A549 (cell line): ENCODE measurements around the gene DTWD1.

Experiments
- CHD2 ChIP-seq: fragments of 150-350 bp; IDR thresholded peaks from 2 replicates; pipeline ENCODE4 v1.6.1; 2014; ENCODE audit warnings: low read length; ENCODE audit not compliant: partially characterized antibody
- EP300 ChIP-seq, 2 experiments: fragments of >200 bp; sonication (Bioruptor Twin); formaldehyde crosslinking; IDR thresholded peaks; 2 replicates in 1 of 2; 3 replicates in 1 of 2; pipeline ENCODE4 v1.6.1; 2016 to 2017
- KDM1A ChIP-seq: fragments of 200-600 bp; sonication (generic); IDR thresholded peaks from 2 replicates; pipeline ENCODE4 v1.6.1; 2016; ENCODE audit warnings: low read depth, mild to moderate bottlenecking
- NFE2L2 ChIP-seq: fragments of 150-350 bp; conservative IDR thresholded peaks from 2 replicates; pipeline ENCODE4 v1.6.1; 2014; ENCODE audit warnings: low read length
- NR3C1 ChIP-seq: fragments of >200 bp; sonication (Bioruptor Twin); formaldehyde crosslinking; IDR thresholded peaks from 3 replicates; pipeline ENCODE4 v1.6.1; 2017
- POLR2A ChIP-seq: IDR thresholded peaks from 2 replicates; pipeline ENCODE4 v1.6.1; 2012; ENCODE audit warnings: mild to moderate bottlenecking, low read length
- RAD21 ChIP-seq, 2 experiments: fragments of >200 bp in 1 of 2; sonication (Bioruptor Twin) in 1 of 2; formaldehyde crosslinking in 1 of 2; IDR thresholded peaks in 1 of 2; conservative IDR thresholded peaks in 1 of 2; 2 replicates in 1 of 2; 3 replicates in 1 of 2; pipeline ENCODE4 v1.6.1; 2012 to 2018; ENCODE audit warnings: inconsistent platforms in 1 of 2
- RARB ChIP-seq: fragments of 250-450 bp; sonication (Bioruptor Pico); IDR thresholded peaks from 2 replicates; pipeline ENCODE4 v1.8.0; 2021; ENCODE audit warnings: mild to moderate bottlenecking, moderate library complexity
- ZFP36 ChIP-seq: fragments of 450-650 bp; IDR thresholded peaks from 2 replicates; pipeline ENCODE4 v1.6.1; 2014; ENCODE audit warnings: borderline replicate concordance; ENCODE audit not compliant: partially characterized antibody
- TF ChIP-seq, protein P1 (sequence below): fragments of >200 bp; sonication (Bioruptor Twin); formaldehyde crosslinking; IDR thresholded peaks from 3 replicates; pipeline ENCODE4 v1.5.1; 2016
- TF ChIP-seq, protein P2 (sequence below): fragments of 200-600 bp; sonication (generic); IDR thresholded peaks from 2 replicates; pipeline ENCODE4 v1.6.1; 2016; ENCODE audit warnings: antibody characterized with exemption, mild to moderate bottlenecking, moderate library complexity
- TF ChIP-seq, protein P3 (sequence below): IDR thresholded peaks from 2 replicates; pipeline ENCODE4 v1.6.1; 2012

DNA sequence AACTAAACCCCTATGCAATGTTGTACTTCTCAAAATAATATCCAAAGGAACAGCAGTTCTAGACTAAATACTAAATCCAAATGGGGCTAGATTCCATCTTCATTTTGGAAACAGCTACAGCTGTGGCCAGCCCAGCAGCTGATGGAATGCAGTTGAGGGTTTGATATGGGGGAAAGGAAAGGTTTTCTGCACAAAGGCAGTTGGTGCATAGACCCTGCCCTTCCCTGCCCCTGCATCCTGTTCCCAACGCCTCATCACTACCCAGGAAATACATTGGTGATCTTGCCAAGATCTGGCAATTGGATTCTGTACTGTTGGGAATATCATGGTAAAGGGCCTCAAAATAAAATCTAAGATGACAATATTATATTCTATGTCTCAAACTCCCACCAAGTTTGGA, 43.9 kb downstream of the DTWD1 start:
- TF ChIP-seq, protein P1, sequence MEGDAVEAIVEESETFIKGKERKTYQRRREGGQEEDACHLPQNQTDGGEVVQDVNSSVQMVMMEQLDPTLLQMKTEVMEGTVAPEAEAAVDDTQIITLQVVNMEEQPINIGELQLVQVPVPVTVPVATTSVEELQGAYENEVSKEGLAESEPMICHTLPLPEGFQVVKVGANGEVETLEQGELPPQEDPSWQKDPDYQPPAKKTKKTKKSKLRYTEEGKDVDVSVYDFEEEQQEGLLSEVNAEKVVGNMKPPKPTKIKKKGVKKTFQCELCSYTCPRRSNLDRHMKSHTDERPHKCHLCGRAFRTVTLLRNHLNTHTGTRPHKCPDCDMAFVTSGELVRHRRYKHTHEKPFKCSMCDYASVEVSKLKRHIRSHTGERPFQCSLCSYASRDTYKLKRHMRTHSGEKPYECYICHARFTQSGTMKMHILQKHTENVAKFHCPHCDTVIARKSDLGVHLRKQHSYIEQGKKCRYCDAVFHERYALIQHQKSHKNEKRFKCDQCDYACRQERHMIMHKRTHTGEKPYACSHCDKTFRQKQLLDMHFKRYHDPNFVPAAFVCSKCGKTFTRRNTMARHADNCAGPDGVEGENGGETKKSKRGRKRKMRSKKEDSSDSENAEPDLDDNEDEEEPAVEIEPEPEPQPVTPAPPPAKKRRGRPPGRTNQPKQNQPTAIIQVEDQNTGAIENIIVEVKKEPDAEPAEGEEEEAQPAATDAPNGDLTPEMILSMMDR, result no peak
- TF ChIP-seq, protein P2, sequence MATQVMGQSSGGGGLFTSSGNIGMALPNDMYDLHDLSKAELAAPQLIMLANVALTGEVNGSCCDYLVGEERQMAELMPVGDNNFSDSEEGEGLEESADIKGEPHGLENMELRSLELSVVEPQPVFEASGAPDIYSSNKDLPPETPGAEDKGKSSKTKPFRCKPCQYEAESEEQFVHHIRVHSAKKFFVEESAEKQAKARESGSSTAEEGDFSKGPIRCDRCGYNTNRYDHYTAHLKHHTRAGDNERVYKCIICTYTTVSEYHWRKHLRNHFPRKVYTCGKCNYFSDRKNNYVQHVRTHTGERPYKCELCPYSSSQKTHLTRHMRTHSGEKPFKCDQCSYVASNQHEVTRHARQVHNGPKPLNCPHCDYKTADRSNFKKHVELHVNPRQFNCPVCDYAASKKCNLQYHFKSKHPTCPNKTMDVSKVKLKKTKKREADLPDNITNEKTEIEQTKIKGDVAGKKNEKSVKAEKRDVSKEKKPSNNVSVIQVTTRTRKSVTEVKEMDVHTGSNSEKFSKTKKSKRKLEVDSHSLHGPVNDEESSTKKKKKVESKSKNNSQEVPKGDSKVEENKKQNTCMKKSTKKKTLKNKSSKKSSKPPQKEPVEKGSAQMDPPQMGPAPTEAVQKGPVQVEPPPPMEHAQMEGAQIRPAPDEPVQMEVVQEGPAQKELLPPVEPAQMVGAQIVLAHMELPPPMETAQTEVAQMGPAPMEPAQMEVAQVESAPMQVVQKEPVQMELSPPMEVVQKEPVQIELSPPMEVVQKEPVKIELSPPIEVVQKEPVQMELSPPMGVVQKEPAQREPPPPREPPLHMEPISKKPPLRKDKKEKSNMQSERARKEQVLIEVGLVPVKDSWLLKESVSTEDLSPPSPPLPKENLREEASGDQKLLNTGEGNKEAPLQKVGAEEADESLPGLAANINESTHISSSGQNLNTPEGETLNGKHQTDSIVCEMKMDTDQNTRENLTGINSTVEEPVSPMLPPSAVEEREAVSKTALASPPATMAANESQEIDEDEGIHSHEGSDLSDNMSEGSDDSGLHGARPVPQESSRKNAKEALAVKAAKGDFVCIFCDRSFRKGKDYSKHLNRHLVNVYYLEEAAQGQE, result no peak
- no peak for TF ChIP-seq EP300 (IDR thresholded peaks at IDR 0.05)
- no peak for TF ChIP-seq ZFP36
- no peak for TF ChIP-seq RARB (CRISPR knock-in tag)
- TF ChIP-seq RAD21 (conservative IDR thresholded peaks at IDR 0.05 in 1 of 2, IDR thresholded peaks at IDR 0.05 in 1 of 2), result no peak
- TF ChIP-seq, protein P3, sequence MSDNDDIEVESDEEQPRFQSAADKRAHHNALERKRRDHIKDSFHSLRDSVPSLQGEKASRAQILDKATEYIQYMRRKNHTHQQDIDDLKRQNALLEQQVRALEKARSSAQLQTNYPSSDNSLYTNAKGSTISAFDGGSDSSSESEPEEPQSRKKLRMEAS, result no peak
- no peak for TF ChIP-seq KDM1A
- no peak for TF ChIP-seq NR3C1
- TF ChIP-seq POLR2A, result no peak
- TF ChIP-seq NFE2L2, result no peak
- no peak for TF ChIP-seq CHD2
